ENCODE data around the gene GIGYF1.

GIGYF1 gene

GRCh38 chr7:100682991-100683658 is 10.9 kb downstream of the GIGYF1 start:
- no peak overlapping the region for H3K4me3 ChIP-seq (ENCODE audit: low read length)
- no peak for TF ChIP-seq CTCF (conservative IDR thresholded peaks at IDR 0.05; ENCODE audit: low read depth, low read length)
- DNase-seq (ENCODE audit: low read depth), result no peak

GRCh38 chr7:100682228-100682741 is 11.8 kb downstream of the GIGYF1 start:
- DNase-seq (ENCODE audit: low read depth), result no peak
- H3K4me3 ChIP-seq (ENCODE audit: low read length), result no peak overlapping the region
- TF ChIP-seq CTCF (conservative IDR thresholded peaks at IDR 0.05; ENCODE audit: low read depth, low read length), result no peak

GRCh38 chr7:100681491-100682227 is 12.4 kb downstream of the GIGYF1 start:
- TF ChIP-seq CTCF (conservative IDR thresholded peaks at IDR 0.05; ENCODE audit: low read depth, low read length), result no peak
- H3K4me3 ChIP-seq (ENCODE audit: low read length), result no peak overlapping the region
- DNase-seq (ENCODE audit: low read depth), result no peak

- no peak for DNase-seq (ENCODE audit: low read depth)
- H3K4me3 ChIP-seq (ENCODE audit: low read length), result no peak overlapping the region
- no peak for TF ChIP-seq CTCF (conservative IDR thresholded peaks at IDR 0.05; ENCODE audit: low read depth, low read length)
Measured at GRCh38 chr7:100680576-100681271, 13.3 kb downstream of the GIGYF1 start.

GRCh38 chr7:100679927-100680575 is 14.0 kb downstream of the GIGYF1 start:
- TF ChIP-seq CTCF (conservative IDR thresholded peaks at IDR 0.05; ENCODE audit: low read depth, low read length), result no peak
- DNase-seq (ENCODE audit: low read depth), result no peak
- no peak overlapping the region for H3K4me3 ChIP-seq (ENCODE audit: low read length)

GRCh38 chr7:100679129-100679926 is 14.7 kb downstream of the GIGYF1 start:
- no peak for DNase-seq (ENCODE audit: low read depth)
- H3K4me3 ChIP-seq (ENCODE audit: low read length), result no peak overlapping the region
- no peak for TF ChIP-seq CTCF (conservative IDR thresholded peaks at IDR 0.05; ENCODE audit: low read depth, low read length)

Data from retinal pigment epithelial cell (primary cell).